IMR-90 (cell line): ENCODE measurements around the gene PRKN. TPM values are rescaled to one million over a fixed set of nuclear protein-coding genes. Genes with fewer than 3 reads are reported as not detected.

Experiments used
- ATAC-seq: fragments of 200-7000 bp; cut with Tn5 transposase; 2 replicates; pipeline ENCODE4 v1.9.1; 2020; ENCODE audit warnings: low read depth, mild to moderate bottlenecking, moderate library complexity
- BruUV-seq: library from RNA; stranded (reverse); fragments of 400-500 nt; replicated peaks from 2 replicates; lab custom pipeline; 2021; lab: Mats Ljungman, UMichigan
- CTCF ChIA-PET: fragments of 300-600 bp; formaldehyde crosslinking; extraction: SDS; loops from one replicate; lab custom pipeline; 2021; ENCODE audit warnings: antibody characterized with exemption; lab: Yijun Ruan, JAX
- POLR2A ChIA-PET: fragments of 300-600 bp; sonication (Branson Sonifier 250); formaldehyde crosslinking; loops from one replicate; lab custom pipeline; 2022; ENCODE audit warnings: antibody characterized with exemption; ENCODE audit not compliant: unreplicated experiment; lab: Charles Lee
- DNase-seq: peaks from one replicate; pipeline ENCODE4 v3.0.0; 2013
- H2AFZ ChIP-seq: replicated peaks from 2 replicates; pipeline ENCODE3; 2013; ENCODE audit warnings: low read length, mild to moderate bottlenecking; ENCODE audit not compliant: poor library complexity
- H2AK5ac ChIP-seq: 2 replicates; pipeline ENCODE4 v1.6.1; 2013; ENCODE audit warnings: low read depth, low read length, inconsistent platforms
- H2AK9ac ChIP-seq: replicated peaks from 2 replicates; pipeline ENCODE3; 2013; ENCODE audit warnings: mild to moderate bottlenecking, low read depth, low read length, moderate library complexity; ENCODE audit not compliant: poor library complexity
- H2BK120ac ChIP-seq: 2 replicates; pipeline ENCODE4 v1.6.1; 2013; ENCODE audit warnings: low read depth, low read length, inconsistent platforms
- H2BK15ac ChIP-seq: 3 replicates; pipeline ENCODE4 v1.6.1; 2013; ENCODE audit warnings: low read depth, low read length, inconsistent platforms
- H2BK20ac ChIP-seq: 2 replicates; pipeline ENCODE4 v1.6.1; 2013; ENCODE audit warnings: low read depth, mild to moderate bottlenecking, inconsistent platforms, low read length, moderate library complexity
- H2BK5ac ChIP-seq: 2 replicates; pipeline ENCODE4 v1.6.1; 2013; ENCODE audit warnings: mild to moderate bottlenecking, low read depth, low read length, inconsistent platforms; ENCODE audit not compliant: poor library complexity, severe bottlenecking
- H3K14ac ChIP-seq: replicated peaks from 2 replicates; pipeline ENCODE4 v1.6.1; 2013; ENCODE audit warnings: low read depth, low read length, inconsistent platforms
- H3K18ac ChIP-seq: 2 replicates; pipeline ENCODE4 v1.6.1; 2013; ENCODE audit warnings: low read depth, low read length, control low read depth
- H3K23ac ChIP-seq: 2 replicates; pipeline ENCODE4 v1.6.1; 2013; ENCODE audit warnings: low read depth, low read length, inconsistent platforms
- H3K27ac ChIP-seq: 2 replicates; pipeline ENCODE4 v1.5.1; 2013; ENCODE audit warnings: mild to moderate bottlenecking, control low read depth, low read length; ENCODE audit not compliant: insufficient read depth
- H3K27me3 ChIP-seq: 2 replicates; pipeline ENCODE4 v1.6.1; 2013; ENCODE audit warnings: low read length; ENCODE audit not compliant: control insufficient read depth, insufficient read depth
- H3K36me3 ChIP-seq: 2 replicates; pipeline ENCODE4 v1.6.1; 2013; ENCODE audit warnings: low read length, mixed read lengths; ENCODE audit not compliant: control insufficient read depth, insufficient read depth
- H3K4ac ChIP-seq: 2 replicates; pipeline ENCODE4 v1.6.1; 2013; ENCODE audit warnings: low read depth, low read length, inconsistent platforms
- H3K4me1 ChIP-seq: 2 replicates; pipeline ENCODE4 v1.6.1; 2013; ENCODE audit warnings: low read length, mixed read lengths; ENCODE audit not compliant: control insufficient read depth, insufficient read depth
- H3K4me2 ChIP-seq: 2 replicates; pipeline ENCODE4 v1.6.1; 2013; ENCODE audit warnings: low read depth, mild to moderate bottlenecking, control low read depth, low read length, moderate library complexity
- H3K4me3 ChIP-seq: 2 replicates; pipeline ENCODE4 v1.5.1; 2013; ENCODE audit warnings: low read depth, mild to moderate bottlenecking, control low read depth, low read length, moderate library complexity; ENCODE audit not compliant: insufficient read depth
- H3K56ac ChIP-seq: 2 replicates; pipeline ENCODE4 v1.6.1; 2013; ENCODE audit warnings: low read length, inconsistent platforms; ENCODE audit not compliant: insufficient read depth; ENCODE audit errors: extremely low read depth
- H3K79me1 ChIP-seq, 2 experiments: 2 replicates each; pipeline ENCODE4 v1.6.1; 2013; ENCODE audit warnings: low read length in 2 of 2, inconsistent platforms in 1 of 2, low read depth in 1 of 2
- H3K9ac ChIP-seq: 2 replicates; pipeline ENCODE4 v1.6.1; 2013; ENCODE audit warnings: low read depth, low read length, control low read depth
- H3K9me1 ChIP-seq: 2 replicates; pipeline ENCODE4 v1.6.1; 2013; ENCODE audit warnings: low read length, inconsistent platforms; ENCODE audit not compliant: insufficient read depth
- H3K9me3 ChIP-seq: 2 replicates; pipeline ENCODE4 v1.6.1; 2013; ENCODE audit warnings: low read length; ENCODE audit not compliant: control insufficient read depth, insufficient read depth
- H4K20me1 ChIP-seq: 2 replicates; pipeline ENCODE4 v1.6.1; 2013; ENCODE audit warnings: low read length, inconsistent platforms; ENCODE audit not compliant: insufficient read depth
- H4K5ac ChIP-seq: 2 replicates; pipeline ENCODE4 v1.6.1; 2013; ENCODE audit warnings: mild to moderate bottlenecking, low read depth, low read length, control low read depth
- H4K8ac ChIP-seq, 2 experiments: 2 replicates each; pipeline ENCODE4 v1.6.1; 2013; ENCODE audit warnings: low read depth in 2 of 2, low read length in 2 of 2, control low read depth in 1 of 2, inconsistent platforms in 1 of 2
- H4K91ac ChIP-seq: 2 replicates; pipeline ENCODE4 v1.6.1; 2013; ENCODE audit warnings: low read depth, low read length, inconsistent platforms; ENCODE audit not compliant: insufficient read depth
- BHLHE40 ChIP-seq: fragments of 150-350 bp; IDR thresholded peaks from 2 replicates; pipeline ENCODE4 v1.6.1; 2016; ENCODE audit warnings: mild to moderate bottlenecking, low read depth, low read length
- CEBPB ChIP-seq: IDR thresholded peaks from 2 replicates; pipeline ENCODE4 v1.6.1; 2012; ENCODE audit warnings: low read depth, low read length, improper control_type of control experiment
- CHD1 ChIP-seq: IDR thresholded peaks from 2 replicates; pipeline ENCODE4 v1.6.1; 2012; ENCODE audit warnings: low read depth, low read length, improper control_type of control experiment
- CTCF ChIP-seq: conservative IDR thresholded peaks from 2 replicates; pipeline ENCODE4 v1.5.1; 2012; ENCODE audit warnings: mild to moderate bottlenecking, low read depth, low read length, improper control_type of control experiment
- ELK1 ChIP-seq: fragments of 150-350 bp; IDR thresholded peaks from 2 replicates; pipeline ENCODE4 v1.6.1; 2016; ENCODE audit warnings: low read depth, mild to moderate bottlenecking, low read length, moderate library complexity, borderline replicate concordance
- FOS ChIP-seq: fragments of 150-350 bp; IDR thresholded peaks from 2 replicates; pipeline ENCODE4 v1.6.1; 2016; ENCODE audit warnings: low read depth, low read length
- MAFK ChIP-seq: IDR thresholded peaks from 2 replicates; pipeline ENCODE4 v1.6.1; 2012; ENCODE audit warnings: low read depth, low read length, improper control_type of control experiment
- MAZ ChIP-seq: IDR thresholded peaks from 2 replicates; pipeline ENCODE4 v1.6.1; 2012; ENCODE audit warnings: low read depth, mild to moderate bottlenecking, low read length, improper control_type of control experiment, moderate library complexity, borderline replicate concordance
- MXI1 ChIP-seq: IDR thresholded peaks from 2 replicates; pipeline ENCODE4 v1.6.1; 2012; ENCODE audit warnings: low read depth, mild to moderate bottlenecking, low read length, moderate library complexity, borderline replicate concordance
- NFE2L2 ChIP-seq: fragments of 150-350 bp; IDR thresholded peaks from 2 replicates; pipeline ENCODE4 v1.6.1; 2016; ENCODE audit warnings: low read depth, mild to moderate bottlenecking, low read length
- POLR2A ChIP-seq: IDR thresholded peaks from 2 replicates; pipeline ENCODE4 v1.6.1; 2012; ENCODE audit warnings: mild to moderate bottlenecking, low read depth, low read length
- RAD21 ChIP-seq: IDR thresholded peaks from 2 replicates; pipeline ENCODE4 v1.6.1; 2012; ENCODE audit warnings: low read length, improper control_type of control experiment
- RCOR1 ChIP-seq: IDR thresholded peaks from 2 replicates; pipeline ENCODE4 v1.6.1; 2012; ENCODE audit warnings: mild to moderate bottlenecking, low read length, improper control_type of control experiment; ENCODE audit not compliant: insufficient replicate concordance
- RFX5 ChIP-seq: IDR thresholded peaks from 2 replicates; pipeline ENCODE4 v1.8.0; 2012; ENCODE audit warnings: low read depth, mild to moderate bottlenecking, low read length, moderate library complexity
- SMC3 ChIP-seq: fragments of 150-350 bp; IDR thresholded peaks from 2 replicates; pipeline ENCODE4 v1.6.1; 2016; ENCODE audit warnings: low read depth, mild to moderate bottlenecking, antibody characterized with exemption, low read length, moderate library complexity
- USF2 ChIP-seq: fragments of 150-350 bp; IDR thresholded peaks from 2 replicates; pipeline ENCODE4 v1.6.1; 2017; ENCODE audit warnings: mild to moderate bottlenecking, antibody characterized with exemption, low read length, low read depth
- WGBS, 2 experiments: methylation state at CpG; one replicate each; pipeline versions ENCODE4 v1.1.5 to v1.1.7; 2013; ENCODE audit warnings: missing lambda C conversion rate in 2 of 2; ENCODE audit not compliant: insufficient read length in 1 of 2; ENCODE audit errors: extremely low coverage in 2 of 2; 5-methylcytosine and 5-hydroxymethylcytosine counted together
- dilution Hi-C: fragments of 300-500 bp; cut with HindIII; formaldehyde crosslinking; loops from one replicate; pipeline ENCODE4 v1.14.3; 2018; ENCODE audit warnings: low sequenced_read_pairs; ENCODE audit not compliant: unreplicated experiment
- in situ Hi-C: fragments of 300-500 bp; cut with MboI; formaldehyde crosslinking; loops from 3 replicates; pipeline ENCODE4 v1.14.3; 2019; ENCODE audit warnings: low sequenced_read_pairs, inconsistent platforms, mixed read lengths
- intact Hi-C: fragments of 100-400 bp; cut with micrococcal nuclease; formaldehyde crosslinking; loops from 2 replicates; pipeline ENCODE4 v1.10.0; 2022
- polyA plus RNA-seq, 3 experiments: library from polyadenylated mRNA; depleted of rRNA; stranded (reverse); fragments of >200 nt; gene quantifications; 2 replicates each; pipeline ENCODE4 v1.2.3, GENCODE V29; 2012; ENCODE audit warnings: low replicate concordance in 1 of 3
- total RNA-seq: library from RNA; depleted of rRNA; stranded (reverse); fragments of >200 nt; gene quantifications from 2 replicates; pipeline ENCODE4 v1.2.3, GENCODE V29; 2012

PRKN gene
- total and polyA plus RNA-seq, 2 of the 4 experiments (the other 2 are of a cell fraction) = 0.15 to 0.18 TPM

GRCh38 chr6:162680871-162681270, 46.7 kb downstream of the PRKN start:
- Histone ChIP-seq H3K27me3 (no peaks in the 10 kb centered on the region), H2AK9ac (no peak overlapping the region), H3K4me1 (no peaks in the 10 kb centered on the region), H4K8ac (no peak overlapping the region), H2AFZ (no peak overlapping the region), H3K79me1 (no peaks in the 10 kb centered on the region), H3K18ac (no peak overlapping the region), H3K9ac (no peak overlapping the region), H3K56ac (no peak overlapping the region), H2BK15ac (no peak overlapping the region), H3K4me2 (no peak overlapping the region), H2AK5ac (no peak overlapping the region), H3K9me3 (peaks cover 4% of the 10 kb centered on the region), H3K14ac (no peak overlapping the region), H2BK120ac (no peak overlapping the region), H3K27ac (no peak overlapping the region), H3K23ac (no peak overlapping the region), H4K20me1 (no peaks in the 10 kb centered on the region), H2BK5ac (no peak overlapping the region), H3K4me3 (no peak overlapping the region), H4K91ac (no peak overlapping the region), H3K36me3 (no peaks in the 10 kb centered on the region), H4K5ac (no peak overlapping the region), H3K4ac (no peak overlapping the region), H3K9me1 (no peaks in the 10 kb centered on the region), H2BK20ac (no peak overlapping the region)
- BruUV-seq = no TSS peak
- no CpG with 5 or more reads among the region's 4 CpGs for WGBS, 2 experiments
- dilution Hi-C loops = no loop called here
- ATAC-seq = no peak
- in situ Hi-C loops = no loop called here
- no peak for TF ChIP-seq USF2
- no peak for TF ChIP-seq RCOR1
- no peak for TF ChIP-seq CTCF
- TF ChIP-seq MAZ = no peak
- TF ChIP-seq RFX5 = no peak
- TF ChIP-seq MAFK = no peak
- TF ChIP-seq CEBPB = no peak
- no peak for TF ChIP-seq FOS
- no peak for TF ChIP-seq MXI1
- TF ChIP-seq SMC3 = no peak
- TF ChIP-seq NFE2L2 = no peak
- no peak for TF ChIP-seq BHLHE40
- no peak for TF ChIP-seq CHD1
- no peak for TF ChIP-seq ELK1
- no peak for TF ChIP-seq RAD21
- TF ChIP-seq POLR2A = no peak
- DNase-seq = no peak
- ChIA-PET CTCF (no interaction called here), POLR2A (no interaction called here)
- intact Hi-C loops = no loop called here
